Fibroblast of lung (primary cell): ENCODE results near the gene ASTN2.

Experiments used
- CTCF ChIP-seq, 2 donors: IDR thresholded peaks in 1 of 2; conservative IDR thresholded peaks in 1 of 2; 1 replicate in 1 of 2; 2 replicates in 1 of 2; pipeline ENCODE4 v1.5.1; 2011 to 2012; ENCODE audit warnings: low read length in 2 of 2, control low read depth in 1 of 2, inconsistent platforms in 1 of 2, low read depth in 1 of 2, mild to moderate bottlenecking in 1 of 2
- EZH2 ChIP-seq: IDR thresholded peaks from 2 replicates; pipeline ENCODE4 v1.5.1; 2012; ENCODE audit warnings: low read length, control low read depth, mild to moderate bottlenecking; ENCODE audit errors: missing control alignments

- TF ChIP-seq CTCF (conservative IDR thresholded peaks at IDR 0.05 in 1 of 2, IDR thresholded peaks at IDR 0.05 in 1 of 2; ENCODE audit: low read depth in 1 of 2, low read length in 2 of 2) (no peak), EZH2 (no peak)
Measured at GRCh38 chr9:117074784-117075520, 339.9 kb downstream of the ASTN2 start.
